IPS-15b (cell line): ENCODE measurements around the gene CPXM2.

ENCODE experiments used
- H3K27me3 ChIP-seq: one replicate; pipeline ENCODE4 v1.6.1; 2013; ENCODE audit warnings: low read length; ENCODE audit not compliant: control insufficient read depth, insufficient read depth
- H3K36me3 ChIP-seq: one replicate; pipeline ENCODE4 v1.6.1; 2013; ENCODE audit warnings: low read length; ENCODE audit not compliant: control insufficient read depth, insufficient read depth
- H3K4me1 ChIP-seq: one replicate; pipeline ENCODE4 v1.6.1; 2013; ENCODE audit warnings: mild to moderate bottlenecking, low read length; ENCODE audit not compliant: control insufficient read depth, insufficient read depth
- H3K4me3 ChIP-seq: one replicate; pipeline ENCODE4 v1.5.1; 2013; ENCODE audit warnings: low read depth, low read length
- H3K9ac ChIP-seq: one replicate; pipeline ENCODE4 v1.6.1; 2013; ENCODE audit warnings: low read depth, mild to moderate bottlenecking, low read length
- H3K9me3 ChIP-seq: one replicate; pipeline ENCODE4 v1.6.1; 2013; ENCODE audit warnings: mild to moderate bottlenecking, low read length; ENCODE audit not compliant: control insufficient read depth, insufficient read depth

The CPXM2 gene

GRCh38 chr10:123706236-123706635, 185.4 kb downstream of the CPXM2 start:
- Histone ChIP-seq H3K27me3 (no peaks in the 10 kb centered on the region), H3K9me3 (no peaks in the 10 kb centered on the region), H3K4me3 (no peak overlapping the region), H3K9ac (no peak overlapping the region), H3K4me1 (no peaks in the 10 kb centered on the region), H3K36me3 (no peaks in the 10 kb centered on the region)

GRCh38 chr10:123704812-123705211, 186.8 kb downstream of the CPXM2 start:
- no peak overlapping the region for H3K9ac ChIP-seq
- H3K36me3 ChIP-seq: no peaks in the 10 kb centered on the region
- H3K9me3 ChIP-seq: no peaks in the 10 kb centered on the region
- no peak overlapping the region for H3K4me3 ChIP-seq
- no peaks in the 10 kb centered on the region for H3K4me1 ChIP-seq
- H3K27me3 ChIP-seq: no peaks in the 10 kb centered on the region

- Histone ChIP-seq H3K9ac (no peak overlapping the region), H3K4me3 (no peak overlapping the region), H3K9me3 (no peaks in the 10 kb centered on the region)
Observed at GRCh38 chr10:123704076-123704475, 187.5 kb downstream of the CPXM2 start.

DNA sequence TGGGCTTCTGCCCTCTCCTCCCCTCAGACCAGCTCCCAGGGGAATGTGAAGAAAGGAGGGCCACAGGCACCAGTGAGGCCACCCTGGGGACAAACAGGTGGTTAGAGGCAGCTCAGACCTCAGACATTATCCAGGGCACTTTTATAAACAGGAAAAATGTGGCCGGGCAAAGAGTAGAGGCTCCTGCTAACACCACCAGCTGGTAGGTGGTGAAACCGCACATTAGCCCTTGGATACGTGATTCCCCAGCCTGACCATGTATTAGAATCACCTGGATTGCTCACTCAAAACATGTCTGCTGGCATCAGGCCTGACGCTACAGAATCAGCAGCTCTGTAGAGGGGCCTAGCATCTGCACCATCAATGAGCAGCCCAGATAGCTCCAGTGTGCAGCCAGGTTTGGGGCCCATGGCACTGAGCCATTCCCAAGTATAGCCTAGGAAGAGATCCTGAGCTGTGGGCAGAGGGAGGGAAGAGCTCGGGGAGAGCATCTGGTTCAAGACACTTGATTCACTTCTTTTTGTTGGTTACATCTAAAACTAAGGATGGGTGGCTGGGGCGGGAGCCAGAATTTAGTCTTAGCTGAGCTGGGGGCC, 188.3 kb downstream of the CPXM2 start:
- Histone ChIP-seq H3K4me1 (no peaks in the 10 kb centered on the region), H3K27me3 (peaks cover 2% of the 10 kb centered on the region), H3K4me3 (no peak overlapping the region), H3K36me3 (no peaks in the 10 kb centered on the region), H3K9me3 (no peaks in the 10 kb centered on the region), H3K9ac (no peak overlapping the region)

More at GRCh38 chr10:123704076-123704475, 187.5 kb downstream of the CPXM2 start:
- Histone ChIP-seq H3K27me3 (no peaks in the 10 kb centered on the region), H3K4me1 (no peaks in the 10 kb centered on the region), H3K36me3 (no peaks in the 10 kb centered on the region)
